Natural killer cell (primary cell): ENCODE data around the gene FHOD3. TPM values are rescaled to one million over a fixed set of nuclear protein-coding genes. Genes with fewer than 3 reads are reported as not detected.

Source experiments
- ATAC-seq, 3 donors: fragments of 150-1000 bp in 2 of 3; fragments of 200-7000 bp in 1 of 3; cut with Tn5 transposase; 1 replicate in 1 of 3; 2 replicates in 2 of 3; pipeline ENCODE4 v1.10.0; 2021; ENCODE audit warnings: mild to moderate bottlenecking in 2 of 3, moderate library complexity in 2 of 3
- DNase-seq, 2 donors: peaks; one replicate each; pipeline versions ENCODE4 v3.0.0 to v3.0.0-alpha.2; 2013 to 2021; ENCODE audit warnings: mixed read lengths in 1 of 2
- H3K27ac ChIP-seq: one replicate; pipeline ENCODE4 v1.5.1; 2013; ENCODE audit warnings: mild to moderate bottlenecking, low read length
- H3K27me3 ChIP-seq: one replicate; pipeline ENCODE4 v1.6.1; 2013; ENCODE audit warnings: low read length; ENCODE audit not compliant: control insufficient read depth, insufficient read depth
- H3K36me3 ChIP-seq: one replicate; pipeline ENCODE4 v1.6.1; 2013; ENCODE audit warnings: low read length; ENCODE audit not compliant: control insufficient read depth, insufficient read depth
- H3K4me1 ChIP-seq: one replicate; pipeline ENCODE4 v1.6.1; 2013; ENCODE audit warnings: low read length; ENCODE audit not compliant: control insufficient read depth, insufficient read depth
- H3K4me3 ChIP-seq: one replicate; pipeline ENCODE4 v1.5.1; 2013; ENCODE audit warnings: low read length
- H3K9me3 ChIP-seq: one replicate; pipeline ENCODE4 v1.6.1; 2013; ENCODE audit warnings: low read length; ENCODE audit not compliant: control insufficient read depth, insufficient read depth
- H3K27ac Mint-ChIP-seq, 2 donors: one replicate each; pipeline ENCODE4 v1.8.0; 2022; ENCODE audit warnings: mild to moderate bottlenecking in 2 of 2, mixed read lengths in 2 of 2, moderate library complexity in 1 of 2
- H3K27me3 Mint-ChIP-seq, 2 donors: one replicate each; pipeline ENCODE4 v1.8.0; 2022; ENCODE audit warnings: low read depth in 2 of 2, mixed read lengths in 2 of 2
- H3K36me3 Mint-ChIP-seq: one replicate; pipeline ENCODE4 v1.8.0; 2022; ENCODE audit warnings: mixed read lengths
- H3K4me1 Mint-ChIP-seq, 2 donors: one replicate each; pipeline ENCODE4 v1.8.0; 2022; ENCODE audit warnings: mixed read lengths in 2 of 2
- H3K4me3 Mint-ChIP-seq: one replicate; pipeline ENCODE4 v1.8.0; 2022; ENCODE audit warnings: mild to moderate bottlenecking, moderate library complexity, mixed read lengths
- H3K9me3 Mint-ChIP-seq, 2 donors: one replicate each; pipeline ENCODE4 v1.8.0; 2022; ENCODE audit warnings: mixed read lengths in 2 of 2
- CTCF ChIP-seq: fragments of 200-600 bp; IDR thresholded peaks from one replicate; pipeline ENCODE4 v1.8.0; 2022; ENCODE audit warnings: antibody characterized with exemption
- WGBS: methylation state at CpG from one replicate; pipeline ENCODE4 v1.1.7; 2013; ENCODE audit warnings: missing lambda C conversion rate; ENCODE audit not compliant: insufficient coverage; 5-methylcytosine and 5-hydroxymethylcytosine counted together
- intact Hi-C: fragments of 100-400 bp; cut with micrococcal nuclease; formaldehyde crosslinking; loops from one replicate; pipeline ENCODE4 v1.14.2; 2022
- total RNA-seq, 4 donors: library from RNA; stranded (reverse); fragments of 120-200 nt in 1 of 4; gene quantifications; one replicate each; pipeline versions ENCODE4 v1.2.3 to v1.2.4, GENCODE V29; 2013 to 2022

FHOD3 gene
- total RNA-seq, 3 donors from 2014 or later (not counting 1 experiment from before 2014, with no cell fraction given): not detected

GRCh38 chr18:36358141-36358540 lies 60.6 kb downstream of the FHOD3 start:
- no peaks in the 10 kb centered on the region for H3K9me3 Mint-ChIP-seq
- intact Hi-C loops: no loop called here

GRCh38 chr18:36360256-36360909 lies 62.9 kb downstream of the FHOD3 start:
- no peaks in the 10 kb centered on the region for H3K9me3 ChIP-seq
- ATAC-seq (no peak), DNase-seq (no peak)
- Mint-ChIP-seq H3K4me1 (no peaks in the 10 kb centered on the region), H3K27me3 (peaks cover 16 to 20% of the 10 kb centered on the region in 2 donors), H3K27ac (no peak overlapping the region), H3K4me3 (no peak overlapping the region), H3K9me3 (no peaks in the 10 kb centered on the region), H3K36me3 (no peaks in the 10 kb centered on the region)
- 86% methylated on average over 1 of the region's 1 CpG for WGBS
- H3K4me3 ChIP-seq: no peak overlapping the region
- H3K27me3 ChIP-seq: no peaks in the 10 kb centered on the region
- no peaks in the 10 kb centered on the region for H3K4me1 ChIP-seq
- intact Hi-C loops: no loop called here
- H3K36me3 ChIP-seq: no peaks in the 10 kb centered on the region
- H3K27ac ChIP-seq: no peak overlapping the region
- no peak for TF ChIP-seq CTCF

More at GRCh38 chr18:36358141-36358540, 60.6 kb downstream of the FHOD3 start:
- Histone ChIP-seq H3K36me3 (no peaks in the 10 kb centered on the region), H3K4me3 (no peak overlapping the region), H3K9me3 (no peaks in the 10 kb centered on the region), H3K27me3 (no peaks in the 10 kb centered on the region), H3K4me1 (no peaks in the 10 kb centered on the region), H3K27ac (no peak overlapping the region)
- Mint-ChIP-seq H3K4me3 (no peak overlapping the region), H3K36me3 (no peaks in the 10 kb centered on the region), H3K27ac (no peak overlapping the region), H3K27me3 (peaks cover 7 to 14% of the 10 kb centered on the region in 2 donors), H3K4me1 (no peaks in the 10 kb centered on the region)
- TF ChIP-seq CTCF: no peak
- 95% methylated on average over 1 of the region's 1 CpG for WGBS
- DNase-seq (no peak), ATAC-seq (no peak)

GRCh38 chr18:36364911-36365624 lies 67.6 kb downstream of the FHOD3 start:
- intact Hi-C loops: no loop called here
- DNase-seq: no peak
- Histone ChIP-seq H3K9me3 (no peaks in the 10 kb centered on the region), H3K27ac (no peak overlapping the region), H3K27me3 (no peaks in the 10 kb centered on the region), H3K36me3 (no peaks in the 10 kb centered on the region), H3K4me3 (no peak overlapping the region), H3K4me1 (no peaks in the 10 kb centered on the region)
- Mint-ChIP-seq H3K4me3 (no peak overlapping the region), H3K27me3 (peaks cover 6 to 8% of the 10 kb centered on the region in 2 donors), H3K27ac (no peak overlapping the region), H3K9me3 (no peaks in the 10 kb centered on the region), H3K4me1 (no peaks in the 10 kb centered on the region), H3K36me3 (no peaks in the 10 kb centered on the region)
- WGBS: 83% methylated on average over 2 of the region's 2 CpGs
- no peak for ATAC-seq
- no peak for TF ChIP-seq CTCF
